HG03378 (cell line): ENCODE measurements around the gene RAB1B.
"Not testable (repeated sequence)": the region's sequence is repeated elsewhere in the genome, so short reads cannot be mapped to it uniquely, and the experiment has no call there.

ENCODE experiments used
- ATAC-seq: cut with Tn5 transposase; IDR thresholded peaks from one replicate; pipeline ENCODE4 v1.9.1; 2021; ENCODE audit warnings: mild to moderate bottlenecking, moderate library complexity; ENCODE audit not compliant: unreplicated experiment

The RAB1B gene

GRCh38 chr11:66317723-66318599 is 49.5 kb downstream of the RAB1B start:
- ATAC-seq: no peak

DNA sequence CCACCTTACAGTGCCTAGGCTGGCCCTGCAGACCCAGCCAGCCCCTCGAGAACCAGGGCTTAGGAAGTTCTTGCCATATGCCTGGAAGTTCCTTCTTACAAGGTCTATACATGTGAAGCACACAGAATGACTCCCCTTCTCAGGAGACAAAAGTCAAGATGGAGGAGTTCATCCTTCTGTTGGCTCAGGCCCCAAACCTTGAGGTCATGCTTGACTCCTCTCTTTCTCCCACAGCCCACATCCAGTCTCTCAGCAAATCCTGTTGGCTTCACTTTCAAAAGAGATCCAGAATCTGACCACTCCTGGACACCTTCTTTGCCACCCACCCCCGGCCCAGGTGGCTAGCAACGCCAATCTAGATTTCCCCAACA is 50.1 kb downstream of the RAB1B start:
- ATAC-seq: no peak

GRCh38 chr11:66320289-66320688 is 51.9 kb downstream of the RAB1B start:
- ATAC-seq: not testable (repeated sequence)

DNA sequence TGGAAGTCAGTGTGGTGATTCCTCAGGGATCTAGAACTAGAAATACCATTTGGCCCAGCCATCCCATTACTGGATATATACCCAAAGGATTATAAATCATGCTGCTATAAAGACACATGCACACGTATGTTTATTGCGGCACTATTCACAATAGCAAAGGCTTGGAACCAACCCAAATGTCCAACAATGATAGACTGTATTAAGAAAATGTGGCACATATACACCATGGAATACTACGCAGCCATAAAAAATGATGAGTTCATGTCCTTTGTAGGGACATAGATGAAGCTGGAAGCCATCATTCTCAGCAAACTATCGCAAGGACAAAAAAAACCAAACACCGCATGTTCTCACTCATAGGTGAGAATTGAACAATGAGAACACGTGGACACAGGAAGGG is 52.3 kb downstream of the RAB1B start:
- ATAC-seq: not testable (repeated sequence)

DNA sequence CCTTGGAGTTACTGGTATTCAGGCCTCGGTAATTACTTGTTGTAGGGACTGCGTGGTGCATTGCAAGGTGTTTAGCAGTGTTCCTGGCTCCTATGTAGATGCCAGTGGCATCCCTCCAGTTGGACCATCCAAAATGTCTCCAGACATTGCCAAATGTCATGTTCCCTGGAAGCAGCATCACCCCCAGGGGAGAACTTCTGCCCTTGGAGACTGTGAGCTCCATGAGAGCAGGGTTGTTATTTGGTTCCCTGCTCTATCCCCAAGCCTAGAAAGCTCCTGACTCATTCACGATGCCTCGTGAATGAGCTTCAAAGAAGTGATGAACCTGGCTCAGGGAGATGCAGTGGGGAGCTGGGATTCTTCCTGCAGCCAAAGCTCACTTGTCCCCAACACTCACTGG is 53.2 kb downstream of the RAB1B start:
- no peak for ATAC-seq

GRCh38 chr11:66322732-66323427 is 54.4 kb downstream of the RAB1B start:
- ATAC-seq: no peak

GRCh38 chr11:66323684-66324083 is 55.2 kb downstream of the RAB1B start:
- ATAC-seq: no peak

- ATAC-seq: no peak
Observed at GRCh38 chr11:66324664-66325063, 56.2 kb downstream of the RAB1B start.

DNA sequence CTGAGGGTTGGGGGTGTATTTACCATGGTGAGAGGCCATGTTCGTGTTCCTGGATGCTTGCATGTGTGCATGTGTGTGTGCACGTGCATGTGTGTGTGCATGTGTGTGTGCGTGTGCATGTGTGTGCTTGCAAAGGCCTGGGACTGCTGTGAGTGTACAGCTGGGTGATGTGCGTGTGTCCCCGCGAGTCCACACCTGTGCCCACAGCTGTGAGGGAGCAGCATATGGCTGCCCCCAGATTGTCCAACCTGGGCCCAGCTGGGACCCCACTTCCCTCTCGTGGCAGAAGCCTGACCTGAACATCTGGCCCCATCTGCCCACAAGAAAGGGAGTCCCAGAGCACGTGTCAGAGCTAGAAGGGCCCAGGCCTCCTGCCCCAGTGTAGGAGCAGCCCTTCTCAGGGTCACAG is 56.8 kb downstream of the RAB1B start:
- ATAC-seq: no peak

DNA sequence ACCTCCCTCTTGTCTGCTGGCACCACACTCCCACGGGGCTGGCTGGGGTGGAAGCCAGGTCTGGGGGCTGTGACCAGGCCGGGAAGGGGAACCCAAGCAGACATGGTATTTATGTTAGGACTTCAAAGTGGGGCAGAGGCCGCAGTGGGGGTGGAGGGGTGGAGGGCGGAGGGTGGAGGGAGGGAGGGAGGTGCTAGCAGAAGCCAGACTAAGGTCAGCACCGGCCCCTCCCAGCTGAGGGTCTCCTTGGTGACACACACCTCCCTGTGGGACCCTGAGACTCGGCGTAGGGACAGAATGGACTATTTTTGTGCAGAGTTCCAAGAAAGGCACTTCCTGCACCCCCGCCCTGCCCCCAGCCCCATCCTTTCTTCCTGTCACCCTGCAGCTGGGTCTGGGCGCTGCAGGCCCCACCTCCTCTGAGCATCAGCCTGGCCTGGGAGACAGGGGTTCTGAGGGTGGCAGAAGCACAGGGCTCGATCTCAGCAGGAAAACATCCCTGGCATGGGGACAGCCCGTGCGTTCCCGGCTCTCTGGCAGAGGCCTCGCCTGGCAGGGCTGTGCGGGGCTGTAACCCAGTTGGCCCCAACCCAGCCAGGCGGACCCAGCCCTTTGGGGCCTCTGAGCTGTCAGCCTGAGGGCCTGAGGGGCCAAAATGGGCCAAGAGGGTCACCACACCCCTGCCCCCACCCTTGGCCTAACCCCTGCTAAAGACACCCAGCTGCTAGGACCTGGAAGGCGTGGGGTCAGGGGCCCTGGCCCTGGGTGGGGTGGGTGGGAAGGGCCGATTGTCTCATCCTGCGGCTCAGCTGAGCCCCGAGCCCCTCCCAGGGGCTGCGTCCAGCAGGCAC is 58.0 kb downstream of the RAB1B start:
- ATAC-seq: no peak
